Type B pancreatic cell (in vitro differentiated cells): ENCODE results near the gene HOXB4. TPM values are rescaled to one million over a fixed set of nuclear protein-coding genes. Genes with fewer than 3 reads are reported as not detected.

Experiments
- DNase-seq: peaks from one replicate; pipeline ENCODE4 v3.0.0; 2021; ENCODE audit warnings: mixed read lengths; ENCODE audit not compliant: unreplicated experiment; ENCODE audit errors: extremely low spot score
- H3K27ac Mint-ChIP-seq: 2 replicates; pipeline ENCODE4 v1.8.0; 2021; ENCODE audit warnings: mild to moderate bottlenecking, mixed read lengths
- H3K27me3 Mint-ChIP-seq: 2 replicates; pipeline ENCODE4 v1.8.0; 2021; ENCODE audit warnings: mixed read lengths
- H3K36me3 Mint-ChIP-seq: 2 replicates; pipeline ENCODE4 v1.8.0; 2021; ENCODE audit warnings: mixed read lengths
- H3K4me1 Mint-ChIP-seq: one replicate; pipeline ENCODE4 v1.8.0; 2021; ENCODE audit warnings: mixed read lengths; ENCODE audit not compliant: unreplicated experiment
- H3K4me3 Mint-ChIP-seq: 2 replicates; pipeline ENCODE4 v1.8.0; 2021; ENCODE audit warnings: mild to moderate bottlenecking, mixed read lengths
- H3K9me3 Mint-ChIP-seq: 2 replicates; pipeline ENCODE4 v1.8.0; 2021; ENCODE audit warnings: mixed read lengths
- CTCF ChIP-seq: fragments of 200-600 bp; sonication (generic); conservative IDR thresholded peaks from 2 replicates; pipeline ENCODE4 v1.5.0; 2021; ENCODE audit warnings: antibody characterized with exemption, mild to moderate bottlenecking
- total RNA-seq: library from RNA; stranded (reverse); gene quantifications from 2 replicates; pipeline ENCODE4 v1.2.1, GENCODE V29; 2021; ENCODE audit warnings: low replicate concordance

The HOXB4 gene
- total RNA-seq, 1 donor from 2014 or later: 27.0 TPM

DNA sequence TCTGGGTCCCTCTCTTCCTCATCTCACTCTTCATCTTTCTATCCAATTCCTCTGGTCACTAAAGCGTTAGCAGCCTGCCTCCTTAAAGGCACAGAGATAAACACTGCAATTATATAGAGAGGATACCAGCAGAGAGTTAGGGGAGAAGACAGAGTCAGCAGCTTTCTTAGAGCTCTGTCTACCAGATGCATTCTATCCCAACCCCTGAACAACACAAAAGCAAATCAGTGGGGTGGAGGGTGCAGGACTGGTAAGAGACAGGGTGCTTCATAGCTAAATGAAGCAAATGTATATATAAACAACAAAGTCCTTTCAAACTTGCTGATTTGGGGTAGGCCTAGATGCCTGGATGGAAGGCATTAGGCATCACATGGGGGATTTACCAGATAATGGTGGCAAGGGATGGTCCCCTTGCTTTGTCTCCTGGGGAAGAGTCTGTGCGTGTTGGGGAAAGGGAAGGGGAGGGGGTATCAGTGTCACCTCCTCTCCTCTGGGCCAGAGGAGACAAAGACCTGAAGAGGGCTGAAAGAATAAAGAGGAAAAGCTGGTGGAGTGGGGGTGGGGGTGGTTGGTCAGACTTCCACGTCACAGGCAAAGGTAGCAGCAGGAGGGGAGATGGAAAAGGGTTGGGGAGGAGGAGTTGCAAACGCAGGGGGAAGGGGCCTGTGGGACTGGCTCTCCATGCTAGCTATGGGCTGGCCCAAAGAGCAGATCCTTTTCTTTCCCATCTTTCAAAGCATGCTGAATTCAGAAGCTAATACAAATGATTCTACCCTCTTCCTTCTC lies 12.0 kb downstream of the HOXB4 start:
- Mint-ChIP-seq H3K27ac (no peak overlapping the region), H3K9me3 (no peaks in the 10 kb centered on the region), H3K27me3 (peaks cover 44% of the 10 kb centered on the region), H3K4me3 (no peak overlapping the region), H3K4me1 (peaks cover 38% of the 10 kb centered on the region), H3K36me3 (peaks cover 10% of the 10 kb centered on the region)
- DNase-seq: no peak
- TF ChIP-seq CTCF: no peak

- DNase-seq: no peak
- Mint-ChIP-seq H3K9me3 (no peaks in the 10 kb centered on the region), H3K36me3 (peaks cover 10% of the 10 kb centered on the region), H3K27me3 (peaks cover 46% of the 10 kb centered on the region), H3K4me1 (peaks cover 42% of the 10 kb centered on the region), H3K27ac (no peak overlapping the region), H3K4me3 (no peak overlapping the region)
- TF ChIP-seq CTCF: no peak
These were observed 13.1 kb downstream of the HOXB4 start for GRCh38 chr17:48565022-48565554.

DNA sequence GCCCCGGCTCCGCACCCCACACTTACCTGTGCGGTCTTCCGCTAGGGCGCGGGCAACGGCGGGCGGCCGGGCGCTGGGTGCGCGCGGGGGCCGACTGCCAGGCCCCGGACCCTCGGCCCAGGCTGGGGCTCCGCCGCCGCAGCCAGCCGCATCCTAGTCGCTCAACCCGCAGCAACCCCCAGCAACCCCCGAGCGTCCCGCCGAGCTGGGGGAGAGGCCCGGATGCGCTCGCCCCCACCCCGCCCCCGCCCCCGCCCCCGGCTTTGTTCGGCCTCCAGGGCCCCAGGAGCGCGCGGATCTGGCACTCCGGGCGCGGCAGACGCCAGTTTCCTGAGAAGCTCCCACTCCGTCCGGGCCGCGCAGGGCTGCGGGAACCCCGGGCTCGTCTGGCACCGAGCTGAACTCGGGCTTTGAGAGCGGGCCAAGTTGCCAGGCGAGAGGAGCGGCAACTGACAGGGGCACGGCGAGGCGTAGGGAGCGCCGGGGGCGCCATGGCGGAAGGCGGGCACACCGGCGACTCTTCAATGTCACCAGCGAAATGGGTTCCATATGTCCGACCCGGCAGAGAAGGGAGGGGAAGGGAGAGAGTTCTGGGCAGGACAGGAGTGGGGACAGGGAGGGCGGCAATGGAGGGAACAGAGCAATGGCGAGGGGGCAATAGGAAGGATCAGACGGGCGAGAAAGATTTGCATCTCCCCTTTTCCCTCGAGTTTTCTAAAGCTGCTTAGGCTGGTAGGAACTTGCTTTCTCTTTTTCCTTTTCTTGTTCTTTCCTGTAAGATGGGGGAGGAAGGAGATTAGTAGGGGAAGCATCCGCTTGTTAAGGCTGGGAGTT lies 13.7 kb downstream of the HOXB4 start:
- Mint-ChIP-seq H3K36me3 (peaks cover 10% of the 10 kb centered on the region), H3K9me3 (no peaks in the 10 kb centered on the region), H3K4me1 (peaks cover 49% of the 10 kb centered on the region), H3K27ac (no peak overlapping the region), H3K27me3 (peaks cover 47% of the 10 kb centered on the region), H3K4me3 (no peak overlapping the region)
- no peak for DNase-seq
- no peak for TF ChIP-seq CTCF

DNA sequence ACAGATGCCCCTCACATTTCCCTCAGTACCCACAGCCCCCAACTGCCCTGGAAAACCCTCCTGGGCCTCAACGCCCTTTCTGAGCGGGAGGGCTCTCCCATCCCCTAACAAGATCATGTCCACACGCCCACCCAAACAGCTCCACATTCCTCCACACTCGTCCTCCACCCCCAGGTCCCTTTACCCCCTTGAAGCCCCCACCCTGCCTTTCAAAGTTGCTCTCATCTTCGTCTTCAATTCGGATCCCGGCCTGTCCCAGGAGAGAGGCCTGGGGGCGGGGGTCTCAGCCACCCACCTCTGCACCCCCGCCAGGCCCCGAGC lies 14.3 kb downstream of the HOXB4 start:
- Mint-ChIP-seq H3K27me3 (peaks cover 47% of the 10 kb centered on the region), H3K9me3 (no peaks in the 10 kb centered on the region), H3K36me3 (peaks cover 8% of the 10 kb centered on the region), H3K4me1 (peaks cover 51% of the 10 kb centered on the region), H3K27ac (peak overlapping the region; percentile 94), H3K4me3 (peak overlapping the region; percentile 87)
- DNase-seq: no peak
- TF ChIP-seq CTCF: no peak

DNA sequence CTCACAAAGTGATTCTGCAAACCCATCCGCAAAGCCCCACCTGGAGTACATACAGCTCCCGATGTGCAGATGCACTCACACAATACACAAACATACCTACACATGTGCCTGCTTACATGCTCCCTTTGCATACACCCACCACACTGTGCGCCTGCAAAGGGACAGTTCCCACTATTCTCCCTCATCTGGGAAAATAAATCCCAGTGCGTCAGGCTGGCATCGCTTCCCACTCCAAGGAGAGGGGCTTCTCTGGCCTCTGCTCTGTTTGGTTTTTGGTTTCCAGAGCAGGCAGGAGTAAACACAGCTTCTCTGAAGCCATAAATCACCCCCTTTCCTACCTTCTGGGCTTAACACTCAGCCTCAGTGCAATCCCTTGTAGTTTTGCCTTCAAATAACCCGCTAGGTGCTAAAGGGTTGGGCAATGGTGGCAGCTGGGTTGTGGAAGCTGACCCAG lies 14.7 kb downstream of the HOXB4 start:
- Mint-ChIP-seq H3K36me3 (peaks cover 11% of the 10 kb centered on the region), H3K4me3 (peak overlapping the region; percentile 87), H3K4me1 (peaks cover 52% of the 10 kb centered on the region), H3K27ac (peak overlapping the region; percentile 94), H3K9me3 (no peaks in the 10 kb centered on the region), H3K27me3 (peaks cover 47% of the 10 kb centered on the region)
- DNase-seq: no peak
- TF ChIP-seq CTCF: no peak
